ENCODE measurements around the gene DCLRE1B. TPM values are rescaled to one million over a fixed set of nuclear protein-coding genes. Genes with fewer than 3 reads are reported as not detected.

The DCLRE1B gene
- total and polyA plus RNA-seq, 9 of the 15 experiments (the other 6 are each of a cell fraction or from before 2014, with no cell fraction given): 10.6 to 28.8 (median 17.2) TPM

- TF ChIP-seq ZNF174 (CRISPR knock-in tag; IDR thresholded peaks at IDR 0.05): no peak
- TF ChIP-seq HDAC3 (IDR thresholded peaks at IDR 0.05; ENCODE audit: borderline replicate concordance, partially characterized antibody): no peak
Observed at GRCh38 chr1:113876176-113876575, 28.9 kb upstream of the DCLRE1B start (continued).

- DNase-seq (ENCODE audit: extremely low read depth in 1 of 4, low spot score in 3 of 4): no peak
- Histone ChIP-seq H3K4me1 (replicated peaks in 1 of 2; ENCODE audit: control insufficient read depth in 2 of 2, insufficient read depth in 2 of 2, low read length in 2 of 2) (peaks cover 0 to 2% of the 10 kb centered on the region in 2 experiments; a peak in 3 of 5 replicates), H3K79me2 (ENCODE audit: control insufficient read depth, insufficient read depth, low read length) (no peaks in the 10 kb centered on the region), H2AFZ (ENCODE audit: low read depth, low read length) (0 out of 2 replicates have a peak overlapping the region, but pooled peaks have one; percentile 7), H3K36me3 (ENCODE audit: control insufficient read depth, insufficient read depth, low read length) (no peaks in the 10 kb centered on the region), H3K9me1 (ENCODE audit: control insufficient read depth, insufficient read depth, low read length) (no peaks in the 10 kb centered on the region), H3K27ac (ENCODE audit: extremely low read depth, low read depth, low read length) (no peak overlapping the region), H4K20me1 (replicated peaks; ENCODE audit: control insufficient read depth, insufficient read depth, low read length) (no peaks in the 10 kb centered on the region), H3K9ac (ENCODE audit: insufficient read depth in 1 of 2, low read depth in 2 of 2, low read length in 2 of 2) (no peak overlapping the region), H3K4me3 (no peak overlapping the region), H3K4me2 (ENCODE audit: insufficient read depth, low read length) (no peak overlapping the region), H3K27me3 (ENCODE audit: control insufficient read depth in 2 of 2, insufficient read depth in 2 of 2, low read length in 2 of 2) (no peaks in the 10 kb centered on the region), H3K9me3 (replicated peaks; ENCODE audit: control insufficient read depth, insufficient read depth, low read depth, low read length) (no peaks in the 10 kb centered on the region; the same call in 1 of the 2 replicates)
- no TSS peak for BruUV-seq (replicated peaks)
- WGBS (ENCODE audit: insufficient coverage, low coverage, missing lambda C conversion rate): 79% methylated on average over 4 of the region's 4 CpGs
- no peak for FAIRE-seq
- CTCF ChIA-PET (ENCODE audit: low intra/inter-chr PET ratio): no interaction called here
- POLR2A ChIA-PET: interaction anchor here (0.8 to 1.3 kb wide), 3 partner anchors 10 to 20 kb away, joined by 3 to 5 read pairs (median 4); no protein-coding TSS in a partner anchor
- intact Hi-C loops (cut with micrococcal nuclease): no loop called here
- no peak for ATAC-seq
- in situ Hi-C loops (cut with MboI): no loop called here
- no peak for TF ChIP-seq CHD7 (IDR thresholded peaks at IDR 0.05; ENCODE audit: low read depth, low read length)
Observed at GRCh38 chr1:113879739-113880038, 25.4 kb upstream of the DCLRE1B start.

Measured in K562 (cell line).